Prostate gland (tissue), 2 donors: ENCODE data around the gene BIN2. TPM values are rescaled to one million over a fixed set of nuclear protein-coding genes. Genes with fewer than 3 reads are reported as not detected.

Experiments
- DNase-seq: peaks from one replicate; pipeline ENCODE4 v3.0.0-alpha.2; 2019; ENCODE audit warnings: low spot score
- H3K27ac ChIP-seq, 2 donors: fragments of 200-600 bp; sonication (generic); 2 replicates each; pipeline ENCODE4 v1.5.1; 2017 to 2019
- H3K27me3 ChIP-seq: fragments of 200-600 bp; sonication (generic); replicated peaks from 2 replicates; pipeline ENCODE4 v1.5.1; 2019; ENCODE audit not compliant: insufficient read depth
- H3K36me3 ChIP-seq, 2 donors: fragments of 200-600 bp; sonication (generic); 1 replicate in 1 of 2; 2 replicates in 1 of 2; pipeline versions ENCODE4 v1.5.1 to v1.8.1; 2017 to 2019
- H3K4me1 ChIP-seq: fragments of 200-600 bp; sonication (generic); replicated peaks from 2 replicates; pipeline ENCODE4 v1.5.1; 2019
- H3K4me3 ChIP-seq, 2 donors: fragments of 200-600 bp; sonication (generic); 2 replicates each; pipeline ENCODE4 v1.5.1; 2017 to 2019
- H3K9me3 ChIP-seq: fragments of 200-600 bp; sonication (generic); 2 replicates; pipeline ENCODE4 v1.5.1; 2017
- CTCF ChIP-seq, 4 experiments: fragments of 200-600 bp in 2 of 4; fragments of 450-650 bp in 2 of 4; sonication (generic) in 2 of 4; IDR thresholded peaks; 1 replicate in 3 of 4; 2 replicates in 1 of 4; pipeline ENCODE4 v1.5.1; 2016 to 2019; ENCODE audit warnings: antibody characterized with exemption in 4 of 4, mild to moderate bottlenecking in 2 of 4, moderate library complexity in 2 of 4
- POLR2A ChIP-seq: fragments of 450-650 bp; IDR thresholded peaks from one replicate; pipeline ENCODE4 v1.6.1; 2016; ENCODE audit warnings: antibody characterized with exemption, mild to moderate bottlenecking
- POLR2AphosphoS5 ChIP-seq: sonication (generic); formaldehyde crosslinking; IDR thresholded peaks from one replicate; pipeline ENCODE4 v1.6.1; 2017; ENCODE audit warnings: antibody characterized with exemption
- WGBS: methylation state at CpG from one replicate; pipeline ENCODE4 v1.1.5; 2018; 5-methylcytosine and 5-hydroxymethylcytosine counted together
- intact Hi-C: fragments of 100-400 bp; cut with DNase I; formaldehyde crosslinking; loops from one replicate; pipeline ENCODE4 v1.14.2; 2022
- total RNA-seq, 2 donors: library from RNA; depleted of rRNA; stranded (reverse); fragments of >200 nt; gene quantifications; one replicate each; pipeline ENCODE4 v1.1.0, GENCODE V29; 2016

The BIN2 gene
- total RNA-seq, 2 donors from 2014 or later, result 2.6 to 5.5 TPM

GRCh38 chr12:51270067-51270950 is 53.7 kb downstream of the BIN2 start, which contains the start of gene SMAGP:
Gene SMAGP (minus strand): TSS chr12:51270415. CDS start chr12:51269278, 1,137 bp downstream.
- 1% methylated on average over 57 of the region's 83 CpGs for WGBS
- Histone ChIP-seq H3K27me3 (no peaks in the 10 kb centered on the region), H3K9me3 (no peaks in the 10 kb centered on the region), H3K4me1 (no peaks in the 10 kb centered on the region), H3K27ac (peak within 1 kb of the TSS; percentile 64 to 71), H3K4me3 (peak within 1 kb of the TSS; percentile 58 to 69), H3K36me3 (no peaks in the 10 kb centered on the region)
- intact Hi-C loops, result no loop called here
- peak in 1 of 4 experiments; percentile 9 for TF ChIP-seq CTCF (IDR thresholded peaks at IDR 0.05)
- peak; percentile 44 for TF ChIP-seq POLR2AphosphoS5
- TF ChIP-seq POLR2A, result peak; percentile 41
- DNase-seq, result peak; percentile 75

GRCh38 chr12:51269174-51270066 is 54.6 kb downstream of the BIN2 start:
- peak in 2 of 4 experiments; percentile 34 to 70 for TF ChIP-seq CTCF (IDR thresholded peaks at IDR 0.05)
- TF ChIP-seq POLR2AphosphoS5, result no peak
- peak; percentile 12 for TF ChIP-seq POLR2A
- 15% methylated on average over 34 of the region's 59 CpGs for WGBS
- Histone ChIP-seq H3K9me3 (no peaks in the 10 kb centered on the region), H3K27me3 (no peaks in the 10 kb centered on the region), H3K36me3 (no peaks in the 10 kb centered on the region), H3K27ac (peak overlapping the region; percentile 64 to 71), H3K4me1 (no peaks in the 10 kb centered on the region), H3K4me3 (peak overlapping the region; percentile 58 to 69)
- intact Hi-C loops, result loop anchor here (10.0 kb wide), 1 partner anchor 265 kb away; no protein-coding TSS in a partner anchor
- peak; percentile 33 for DNase-seq

- Histone ChIP-seq H3K4me1 (no peaks in the 10 kb centered on the region), H3K27me3 (no peaks in the 10 kb centered on the region), H3K4me3 (no peak overlapping the region), H3K36me3 (no peaks in the 10 kb centered on the region), H3K27ac (no peak overlapping the region), H3K9me3 (no peaks in the 10 kb centered on the region)
- TF ChIP-seq CTCF (IDR thresholded peaks at IDR 0.05) (no peak), POLR2A (no peak), POLR2AphosphoS5 (no peak)
- no peak for DNase-seq
- intact Hi-C loops, result loop anchor here (10.0 kb wide), 1 partner anchor 270 kb away; no protein-coding TSS in a partner anchor
These were observed 59.0 kb downstream of the BIN2 start for GRCh38 chr12:51265024-51265423.

- no peak for TF ChIP-seq POLR2AphosphoS5
- no peak for TF ChIP-seq POLR2A
- no peak for TF ChIP-seq CTCF (IDR thresholded peaks at IDR 0.05)
- H3K36me3 ChIP-seq, result no peaks in the 10 kb centered on the region
- no peak for DNase-seq
- intact Hi-C loops, result loop anchor here (10.0 kb wide), 1 partner anchor 271 kb away; no protein-coding TSS in a partner anchor
- H3K27ac ChIP-seq, result no peak overlapping the region
- no peaks in the 10 kb centered on the region for H3K4me1 ChIP-seq
- no peaks in the 10 kb centered on the region for H3K27me3 ChIP-seq
- no peaks in the 10 kb centered on the region for H3K9me3 ChIP-seq
- WGBS, result 72% methylated on average over 5 of the region's 5 CpGs
- H3K4me3 ChIP-seq, result no peak overlapping the region
These were observed 59.7 kb downstream of the BIN2 start for GRCh38 chr12:51264297-51264696.
